Stimulated activated CD8-positive, alpha-beta memory T cell treated with anti-CD3 and anti-CD28 coated beads, Interleukin-7, amount 100 ng/mL, for 48 hours (primary cell): ENCODE measurements around the gene NUMBL.
"Not testable (repeated sequence)": the region's sequence is repeated elsewhere in the genome, so short reads cannot be mapped to it uniquely, and the experiment has no call there.

Experiments used
- DNase-seq, 2 donors: peaks; one replicate each; pipeline ENCODE4 v3.0.0-alpha.2; 2020; ENCODE audit warnings: low read depth in 1 of 2; ENCODE audit errors: extremely low read depth in 1 of 2

NUMBL gene

DNA sequence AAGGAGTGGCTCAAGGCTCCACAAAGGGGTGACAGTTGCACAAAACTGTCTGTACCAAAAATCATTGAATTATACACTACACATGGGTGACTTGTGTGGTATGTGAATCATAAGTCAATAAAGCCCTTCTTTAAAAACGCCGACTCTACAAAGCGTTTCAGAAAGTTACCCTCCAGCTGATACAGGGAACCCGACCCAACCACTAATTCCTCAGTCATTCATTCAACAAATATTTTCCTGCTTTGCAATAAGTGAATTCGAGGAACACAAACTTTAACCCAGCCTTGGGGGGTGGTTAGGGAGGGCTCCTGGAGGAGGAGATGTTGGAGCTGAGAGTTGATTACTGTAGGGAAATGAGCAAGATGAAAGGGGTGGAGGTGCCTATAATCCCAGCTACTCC lies 57.2 kb downstream of the NUMBL start:
- DNase-seq = no peak

DNA sequence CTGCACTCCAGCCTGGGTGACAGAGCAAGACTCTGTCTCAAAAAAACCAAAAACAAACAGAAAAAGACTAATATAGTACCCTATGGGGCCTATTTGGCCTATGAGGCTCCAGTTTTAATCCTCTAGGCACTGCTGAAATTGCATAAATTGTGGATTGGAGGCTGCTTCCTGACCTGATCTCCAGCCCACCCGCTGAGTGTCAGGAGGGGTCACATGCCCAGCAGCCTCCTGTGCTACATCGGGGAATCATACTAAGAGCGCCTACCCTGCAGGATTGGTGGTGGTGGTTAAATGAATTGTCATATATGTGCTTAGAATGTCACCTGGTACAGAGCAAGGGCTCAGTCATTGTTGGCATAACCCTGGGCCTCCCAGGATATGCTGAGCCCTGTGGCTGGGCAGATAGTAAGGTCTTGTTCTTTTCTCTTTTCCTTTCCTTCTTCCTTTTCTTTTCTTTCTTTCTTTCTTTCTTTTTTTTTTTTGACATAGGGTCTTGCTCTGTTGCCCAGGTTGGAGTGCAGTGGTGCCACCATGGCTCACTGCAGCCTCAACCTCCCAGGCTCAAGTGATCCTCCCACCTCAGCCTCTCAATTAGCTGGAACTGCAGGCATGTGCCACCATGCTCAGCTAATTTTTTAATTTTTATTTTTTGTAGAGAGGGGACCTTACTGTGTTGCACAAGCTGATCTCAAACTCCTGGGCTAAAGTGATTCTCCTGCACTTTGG lies 58.0 kb downstream of the NUMBL start:
- no peak for DNase-seq

DNA sequence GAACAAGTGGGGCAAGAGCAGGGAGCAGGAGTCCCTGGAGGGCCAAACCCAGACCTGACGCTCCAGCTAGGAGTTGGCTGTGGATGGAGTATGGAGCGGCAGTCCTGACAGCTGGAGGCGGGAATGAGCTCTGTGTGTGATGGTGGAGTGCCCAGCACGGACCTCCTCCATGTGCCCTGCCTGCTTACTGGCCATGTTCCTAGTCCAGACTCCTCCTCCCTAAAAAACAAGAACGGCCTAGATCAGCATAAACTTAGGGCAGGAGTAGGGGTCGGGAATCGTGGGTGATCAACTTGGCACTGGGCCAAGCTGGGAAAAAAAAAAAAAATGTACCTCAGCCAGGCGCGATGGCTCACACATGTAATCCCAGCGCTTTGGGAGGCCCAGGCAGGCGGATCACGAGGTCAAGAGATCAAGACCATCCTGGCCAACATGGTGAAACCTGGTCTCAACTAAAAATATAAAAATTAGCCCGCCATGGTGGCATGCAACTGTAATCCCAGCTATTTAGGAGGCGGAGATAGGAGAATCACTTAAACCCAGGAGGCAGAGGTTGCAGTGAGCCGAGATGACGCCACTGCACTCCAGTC lies 59.8 kb downstream of the NUMBL start:
- no peak for DNase-seq

DNA sequence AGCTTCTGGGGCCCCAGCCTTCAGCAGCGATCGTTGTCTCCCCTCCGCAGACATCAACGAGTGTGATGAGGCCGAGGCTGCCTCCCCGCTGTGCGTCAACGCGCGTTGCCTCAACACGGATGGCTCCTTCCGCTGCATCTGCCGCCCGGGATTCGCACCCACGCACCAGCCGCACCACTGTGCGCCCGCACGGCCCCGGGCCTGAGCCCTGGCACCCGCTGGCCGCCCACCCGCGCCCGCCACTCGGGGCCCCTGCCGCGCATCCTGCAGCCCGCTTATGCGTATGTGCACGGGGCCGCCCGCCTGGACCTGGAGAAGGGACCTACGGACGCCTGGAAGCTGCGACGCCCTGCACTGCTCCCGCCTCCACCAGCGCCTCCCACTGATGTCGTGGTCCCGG lies 61.1 kb downstream of the NUMBL start:
- no peak for DNase-seq

DNA sequence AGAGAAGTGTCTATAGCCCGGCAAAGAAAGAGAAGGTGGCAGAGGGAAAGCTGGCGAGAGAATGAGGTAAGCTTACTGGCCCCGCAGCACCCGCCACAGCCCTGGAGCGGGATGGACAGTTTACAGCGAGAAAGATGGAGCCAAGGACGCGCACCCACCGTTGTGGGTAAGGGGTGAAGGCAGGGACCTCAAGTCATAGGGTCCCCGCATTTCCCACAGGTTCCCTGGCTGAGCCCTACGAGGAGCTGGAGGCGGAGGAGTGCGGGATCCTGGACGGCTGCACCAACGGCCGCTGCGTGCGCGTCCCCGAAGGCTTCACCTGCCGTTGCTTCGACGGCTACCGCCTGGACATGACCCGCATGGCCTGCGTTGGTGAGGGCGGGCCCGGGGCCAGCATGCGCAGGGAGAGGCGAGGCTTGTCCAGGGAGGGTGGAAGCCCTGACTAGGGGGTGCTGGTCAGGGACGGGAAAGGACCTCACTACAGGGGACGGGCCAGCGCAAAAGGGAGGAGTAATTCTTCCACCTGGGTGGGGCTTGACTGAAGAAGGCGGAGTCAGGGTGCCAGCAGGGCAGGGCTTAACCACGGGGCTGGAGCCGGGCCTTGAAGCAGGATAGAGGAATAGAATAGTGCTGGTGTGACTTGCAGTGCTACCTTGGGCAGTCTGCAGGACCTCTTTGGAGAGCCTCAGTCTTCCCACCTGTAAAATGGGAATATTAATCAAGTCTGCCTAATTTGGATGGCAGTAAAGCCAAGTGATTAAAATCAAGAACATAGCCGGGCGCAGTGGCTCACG lies 62.8 kb downstream of the NUMBL start:
- DNase-seq = no peak

DNA sequence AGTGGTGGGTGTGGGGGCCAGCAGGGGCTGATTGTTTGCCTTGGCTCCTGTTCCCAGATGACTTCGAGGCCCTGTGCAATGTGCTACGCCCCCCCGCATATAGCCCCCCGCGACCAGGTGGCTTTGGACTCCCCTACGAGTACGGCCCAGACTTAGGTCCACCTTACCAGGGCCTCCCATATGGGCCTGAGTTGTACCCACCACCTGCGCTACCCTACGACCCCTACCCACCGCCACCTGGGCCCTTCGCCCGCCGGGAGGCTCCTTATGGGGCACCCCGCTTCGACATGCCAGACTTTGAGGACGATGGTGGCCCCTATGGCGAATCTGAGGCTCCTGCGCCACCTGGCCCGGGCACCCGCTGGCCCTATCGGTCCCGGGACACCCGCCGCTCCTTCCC lies 63.5 kb downstream of the NUMBL start:
- no peak for DNase-seq

DNA sequence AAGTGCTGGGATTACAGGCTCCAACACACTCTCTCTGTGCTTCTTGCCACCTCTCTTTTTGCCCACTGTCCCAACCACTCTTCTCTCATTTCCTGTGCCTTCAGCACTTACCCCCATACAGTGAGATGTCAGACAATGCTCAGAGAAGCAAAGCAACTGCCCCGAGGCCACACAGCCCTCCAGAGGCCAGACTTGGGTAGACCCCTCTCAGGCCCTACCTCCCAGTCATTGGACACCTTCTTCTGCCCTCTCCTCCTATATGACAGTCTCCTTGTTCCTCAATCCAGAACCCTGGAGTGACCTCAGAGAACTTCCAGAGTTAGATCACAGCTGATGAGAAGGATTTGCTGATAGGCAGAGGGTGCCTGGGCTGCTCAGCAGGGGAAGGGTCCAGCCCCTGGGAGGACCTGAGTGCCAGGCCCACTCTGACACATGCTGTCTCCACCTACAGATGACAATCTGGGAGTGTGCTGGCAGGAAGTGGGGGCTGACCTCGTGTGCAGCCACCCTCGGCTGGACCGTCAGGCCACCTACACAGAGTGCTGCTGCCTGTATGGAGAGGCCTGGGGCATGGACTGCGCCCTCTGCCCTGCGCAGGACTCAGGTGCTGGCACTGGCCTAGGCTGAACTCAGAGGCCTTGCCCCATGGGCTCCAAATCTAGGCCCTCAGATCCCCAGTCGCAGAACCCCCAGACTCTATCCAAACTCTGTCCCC lies 64.9 kb downstream of the NUMBL start:
- no peak for DNase-seq

DNA sequence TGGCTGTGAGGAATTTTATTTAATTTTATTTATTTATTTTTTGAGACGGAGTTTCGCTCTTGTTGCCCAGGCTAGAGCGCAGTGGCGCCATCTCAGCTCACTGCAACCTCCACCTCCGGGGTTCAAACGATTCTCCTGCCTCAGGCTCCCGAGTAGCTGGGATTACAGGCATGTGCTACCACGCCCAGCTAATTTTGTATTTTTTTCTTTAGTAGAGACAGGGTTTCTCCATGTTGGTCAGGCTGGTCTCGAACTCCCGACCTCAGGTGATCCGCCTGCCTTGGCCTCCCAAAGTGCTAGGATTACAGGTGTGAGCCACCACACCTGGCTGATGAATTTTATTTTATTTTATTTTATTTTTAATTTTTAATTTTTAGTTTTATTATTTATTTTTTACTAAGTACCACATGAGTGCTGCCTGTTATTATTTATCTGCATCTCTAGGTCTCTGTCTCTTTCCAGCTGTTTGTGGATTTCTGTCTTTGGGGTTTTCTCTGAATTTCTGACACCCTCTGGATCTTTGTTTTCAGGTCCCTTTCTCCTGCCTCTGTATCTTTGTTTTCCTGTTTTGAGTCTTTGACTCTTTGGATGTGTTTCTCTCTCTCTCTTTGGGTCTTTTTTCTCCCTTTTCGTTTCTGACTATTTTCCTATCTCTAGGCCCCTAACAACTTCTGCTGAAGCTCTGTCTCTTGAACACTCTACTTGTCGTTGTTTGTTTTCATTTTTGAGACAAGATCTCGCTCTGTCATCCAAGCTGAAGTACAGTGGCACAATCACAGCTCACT lies 65.9 kb downstream of the NUMBL start:
- not testable (repeated sequence) for DNase-seq

DNA sequence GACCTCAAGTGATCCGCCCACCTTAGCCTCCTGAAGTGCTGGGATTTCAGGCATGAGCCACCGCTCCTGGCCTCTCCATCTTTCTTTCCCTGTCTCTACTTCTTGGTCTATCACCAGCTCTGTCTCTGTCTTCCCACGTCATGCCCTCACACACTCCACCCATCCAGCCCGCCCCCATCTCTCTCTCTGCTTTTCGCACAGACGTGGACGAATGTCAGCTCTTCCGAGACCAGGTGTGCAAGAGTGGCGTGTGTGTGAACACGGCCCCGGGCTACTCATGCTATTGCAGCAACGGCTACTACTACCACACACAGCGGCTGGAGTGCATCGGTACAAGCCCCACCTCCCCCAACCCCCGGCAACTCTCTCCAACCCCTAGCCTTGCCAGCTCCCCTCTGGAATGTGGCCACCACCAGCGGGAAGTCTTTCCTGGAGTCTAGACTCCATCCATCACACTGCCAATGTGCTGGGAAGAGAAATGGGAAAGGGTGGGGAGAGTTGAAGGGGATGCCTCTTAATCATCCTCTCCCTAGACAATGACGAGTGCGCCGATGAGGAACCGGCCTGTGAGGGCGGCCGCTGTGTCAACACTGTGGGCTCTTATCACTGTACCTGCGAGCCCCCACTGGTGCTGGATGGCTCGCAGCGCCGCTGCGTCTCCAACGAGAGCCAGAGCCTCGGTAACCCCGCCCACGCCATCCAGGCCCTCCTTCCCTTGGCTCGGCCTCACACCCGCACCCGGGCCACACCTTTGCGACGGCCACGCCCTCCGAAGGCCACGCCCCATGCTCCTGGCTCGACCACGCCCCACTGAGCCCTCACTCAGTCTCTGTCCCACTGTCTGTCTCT lies 66.8 kb downstream of the NUMBL start:
- no peak for DNase-seq

DNA sequence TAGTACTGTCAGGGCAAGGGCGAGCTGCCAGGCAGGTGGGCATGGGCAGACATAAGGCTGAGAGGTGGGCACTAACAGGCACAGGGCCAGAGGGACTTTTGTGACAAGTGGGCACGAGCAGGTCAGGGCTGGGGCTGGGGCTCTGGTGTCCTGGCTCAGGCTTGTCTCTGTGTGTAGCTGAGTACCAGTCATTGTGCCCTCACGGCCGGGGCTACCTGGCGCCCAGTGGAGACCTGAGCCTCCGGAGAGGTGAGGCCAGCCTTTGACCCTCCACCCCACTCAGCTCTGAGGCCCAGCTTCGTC lies 67.7 kb downstream of the NUMBL start:
- no peak for DNase-seq

DNA sequence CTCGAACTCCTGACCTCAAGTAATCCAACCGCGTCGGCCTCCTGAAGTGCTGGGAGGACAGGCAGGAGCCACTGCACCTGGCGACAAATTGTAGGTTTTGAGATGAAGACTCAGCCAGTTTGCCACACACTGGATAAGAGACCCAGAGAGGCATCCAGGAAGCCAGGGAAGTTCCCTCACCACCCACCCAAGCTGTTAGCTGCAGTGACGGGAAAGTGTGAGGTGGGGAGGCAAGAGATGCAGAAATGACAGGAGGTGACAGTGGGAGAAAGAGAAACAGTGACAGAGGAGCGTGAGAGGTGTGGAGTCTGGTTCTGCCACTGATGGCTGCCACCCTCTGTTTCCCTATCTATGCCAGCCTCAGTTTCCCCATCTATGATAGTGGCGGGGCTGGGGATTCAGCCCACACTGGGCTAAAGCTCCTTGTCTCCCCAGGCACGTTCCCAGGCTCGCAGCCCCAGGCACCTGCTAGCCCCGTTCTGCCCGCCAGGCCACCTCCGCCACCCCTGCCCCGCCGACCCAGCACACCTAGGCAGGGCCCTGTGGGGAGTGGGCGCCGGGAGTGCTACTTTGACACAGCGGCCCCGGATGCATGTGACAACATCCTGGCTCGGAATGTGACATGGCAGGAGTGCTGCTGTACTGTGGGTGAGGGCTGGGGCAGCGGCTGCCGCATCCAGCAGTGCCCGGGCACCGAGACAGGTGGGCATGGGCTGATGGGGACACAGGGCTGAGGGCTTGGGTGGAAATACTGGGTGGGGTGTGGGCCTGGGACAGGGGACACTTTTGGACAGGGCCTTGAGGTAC lies 68.3 kb downstream of the NUMBL start:
- no peak for DNase-seq

DNA sequence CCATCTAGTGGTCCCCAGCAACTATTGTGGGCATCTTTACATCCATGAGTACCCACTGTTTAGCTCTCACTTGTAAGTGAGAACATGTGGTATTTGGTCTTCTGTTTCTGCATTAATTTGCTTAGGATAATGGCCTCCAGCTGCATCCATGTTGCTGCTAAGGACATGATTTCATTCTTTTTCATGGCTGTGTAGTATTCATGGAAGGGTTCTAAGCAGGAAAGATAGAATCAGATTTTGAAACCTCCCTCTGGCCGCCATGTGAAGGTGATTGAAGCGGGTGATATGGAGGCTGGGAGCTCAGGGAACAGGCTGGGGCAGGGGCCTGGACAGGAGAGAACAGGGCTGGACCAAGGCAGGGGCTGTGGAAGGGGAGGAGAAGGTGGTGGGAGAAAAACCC lies 69.2 kb downstream of the NUMBL start:
- no peak for DNase-seq

DNA sequence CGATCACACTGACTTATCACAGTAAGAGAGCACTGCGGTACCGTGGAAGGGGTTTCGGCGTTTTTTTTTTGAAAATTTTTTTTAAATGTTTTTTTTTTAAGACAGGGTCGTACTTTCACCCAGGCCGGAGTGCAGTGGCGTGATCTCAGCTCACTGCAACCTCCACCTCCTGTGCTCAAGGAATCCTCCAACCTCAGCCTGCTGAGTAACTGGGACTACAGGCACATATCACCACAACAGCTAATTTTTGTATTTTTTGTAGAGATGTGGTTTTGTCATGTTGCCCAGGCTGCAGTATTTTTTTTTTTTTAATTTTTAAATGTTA lies 70.3 kb downstream of the NUMBL start:
- DNase-seq = no peak

DNA sequence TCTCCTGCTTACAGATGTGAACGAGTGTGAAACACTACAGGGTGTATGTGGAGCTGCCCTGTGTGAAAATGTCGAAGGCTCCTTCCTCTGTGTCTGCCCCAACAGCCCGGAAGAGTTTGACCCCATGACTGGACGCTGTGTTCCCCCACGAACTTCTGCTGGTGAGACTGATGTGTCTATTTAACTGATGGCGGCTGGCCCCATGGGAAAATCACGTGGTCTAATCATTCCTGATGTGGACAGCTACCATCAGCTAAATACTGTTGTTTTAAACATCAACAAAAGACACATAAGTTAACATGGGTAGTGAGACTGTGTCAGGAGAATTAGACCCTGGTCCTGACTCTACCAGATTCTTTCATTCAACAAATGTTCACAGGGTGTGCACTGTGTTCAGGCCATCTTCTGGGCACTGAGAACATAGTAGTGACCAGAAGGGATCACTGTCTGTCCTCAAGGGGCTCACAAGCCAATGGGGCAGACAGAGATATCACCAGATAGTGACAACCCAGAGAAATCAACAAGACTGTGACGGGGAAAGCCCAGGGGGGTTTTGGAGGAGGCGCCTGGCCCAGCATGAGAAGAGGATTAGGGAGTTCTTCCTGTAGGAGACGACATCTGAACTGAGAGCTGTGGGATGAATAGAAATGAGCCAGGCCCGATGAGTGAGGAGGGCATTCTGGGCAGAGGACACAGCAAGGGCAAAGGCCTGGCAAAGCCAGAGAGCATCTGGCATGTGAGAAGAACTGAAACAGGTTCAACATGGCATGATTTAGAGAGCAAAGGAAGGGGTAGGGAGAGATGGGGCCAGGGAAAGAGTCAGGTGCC lies 70.9 kb downstream of the NUMBL start:
- DNase-seq = no peak

DNA sequence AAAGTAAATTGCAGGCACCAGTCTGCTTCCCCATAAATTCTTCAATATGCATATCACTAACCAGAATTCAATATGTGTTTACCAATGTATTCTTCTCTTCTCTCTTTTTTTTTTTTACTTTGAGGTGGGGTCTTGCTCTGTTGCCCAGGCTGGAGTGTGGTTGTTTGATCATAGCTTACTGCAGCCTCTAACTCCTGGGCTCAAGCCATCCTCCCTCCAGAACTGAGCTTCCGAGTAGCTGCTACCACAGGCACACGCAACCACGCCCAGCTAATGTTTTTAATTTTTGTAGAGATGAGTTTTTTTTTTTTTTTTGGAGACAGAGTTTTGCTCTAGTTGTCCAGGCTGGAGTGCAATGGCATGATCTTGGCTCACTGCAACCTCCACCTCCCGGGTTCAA lies 72.5 kb downstream of the NUMBL start:
- no peak for DNase-seq

DNA sequence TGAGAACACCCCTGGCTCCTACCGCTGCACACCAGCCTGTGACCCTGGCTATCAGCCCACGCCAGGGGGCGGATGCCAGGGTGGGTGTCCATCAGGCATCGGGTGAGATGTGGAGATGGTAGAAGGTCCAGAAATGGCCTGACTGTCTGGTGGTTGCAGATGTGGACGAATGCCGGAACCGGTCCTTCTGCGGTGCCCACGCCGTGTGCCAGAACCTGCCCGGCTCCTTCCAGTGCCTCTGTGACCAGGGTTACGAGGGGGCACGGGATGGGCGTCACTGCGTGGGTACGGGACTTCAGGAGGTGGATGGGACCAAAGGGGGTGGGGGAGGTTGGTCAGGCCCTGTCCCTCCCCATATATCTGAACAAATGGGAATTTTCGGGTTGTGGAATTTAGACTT lies 73.5 kb downstream of the NUMBL start:
- DNase-seq = no peak

DNA sequence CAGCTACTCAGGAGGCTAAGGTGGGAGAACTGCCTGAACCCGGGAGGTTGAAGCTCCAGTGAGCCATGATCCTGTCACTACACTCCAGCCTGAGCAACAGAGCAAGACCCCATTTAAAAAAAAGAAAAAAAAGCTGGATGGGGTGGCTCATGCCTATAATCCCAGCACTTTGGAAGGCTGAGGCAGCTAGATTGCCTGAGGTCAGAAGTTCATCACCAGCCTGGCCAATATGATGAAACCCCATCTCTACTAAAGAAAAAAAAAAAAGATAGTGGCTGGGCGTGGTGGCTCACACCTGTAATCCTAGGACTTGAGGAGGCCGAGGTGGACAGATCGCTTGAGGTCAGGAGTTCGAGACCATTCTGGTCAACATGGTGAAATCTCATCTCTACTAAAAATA lies 74.3 kb downstream of the NUMBL start:
- no peak for DNase-seq
